Ishikawa (cell line): Measurements from ENCODE around the gene FGF12.

Experiments used
- CEBPB ChIP-seq: IDR thresholded peaks from 2 replicates; pipeline ENCODE4 v1.6.1; 2012
- CREB1 ChIP-seq: IDR thresholded peaks from 2 replicates; pipeline ENCODE4 v1.6.1; 2012; ENCODE audit warnings: low read depth
- EGR1 ChIP-seq: IDR thresholded peaks from 2 replicates; pipeline ENCODE4 v1.6.1; 2012
- EP300 ChIP-seq: IDR thresholded peaks from 2 replicates; pipeline ENCODE4 v1.6.1; 2012; ENCODE audit warnings: borderline replicate concordance
- FOXM1 ChIP-seq: IDR thresholded peaks from 2 replicates; pipeline ENCODE4 v1.6.1; 2012; ENCODE audit warnings: low read depth, borderline replicate concordance
- NFIC ChIP-seq: IDR thresholded peaks from 2 replicates; pipeline ENCODE4 v1.6.1; 2012
- RAD21 ChIP-seq: IDR thresholded peaks from 2 replicates; pipeline ENCODE4 v1.6.1; 2012; ENCODE audit warnings: low read depth
- TAF1 ChIP-seq: IDR thresholded peaks from 2 replicates; pipeline ENCODE4 v1.6.1; 2012; ENCODE audit warnings: low read depth, mild to moderate bottlenecking
- TCF12 ChIP-seq: IDR thresholded peaks from 2 replicates; pipeline ENCODE4 v1.6.1; 2012; ENCODE audit warnings: low read depth
- TEAD4 ChIP-seq: IDR thresholded peaks from 2 replicates; pipeline ENCODE4 v1.6.1; 2012
- YY1 ChIP-seq: IDR thresholded peaks from 2 replicates; pipeline ENCODE4 v1.6.1; 2012; ENCODE audit warnings: low read depth
- ZBTB7A ChIP-seq: IDR thresholded peaks from 2 replicates; pipeline ENCODE4 v1.6.1; 2012; ENCODE audit warnings: low read depth
- TF ChIP-seq, protein P1 (sequence below): IDR thresholded peaks from 2 replicates; pipeline ENCODE4 v1.6.1; 2012; ENCODE audit warnings: low read depth, mild to moderate bottlenecking
- TF ChIP-seq, protein P2 (sequence below): IDR thresholded peaks from 2 replicates; pipeline ENCODE4 v1.6.1; 2012
- TF ChIP-seq, protein P3 (sequence below): IDR thresholded peaks from 2 replicates; pipeline ENCODE4 v1.6.1; 2012

FGF12 gene

GRCh38 chr3:192620275-192620674 lies 107.1 kb downstream of the FGF12 start:
- TF ChIP-seq FOXM1 (no peak), YY1 (no peak), CEBPB (no peak)

DNA sequence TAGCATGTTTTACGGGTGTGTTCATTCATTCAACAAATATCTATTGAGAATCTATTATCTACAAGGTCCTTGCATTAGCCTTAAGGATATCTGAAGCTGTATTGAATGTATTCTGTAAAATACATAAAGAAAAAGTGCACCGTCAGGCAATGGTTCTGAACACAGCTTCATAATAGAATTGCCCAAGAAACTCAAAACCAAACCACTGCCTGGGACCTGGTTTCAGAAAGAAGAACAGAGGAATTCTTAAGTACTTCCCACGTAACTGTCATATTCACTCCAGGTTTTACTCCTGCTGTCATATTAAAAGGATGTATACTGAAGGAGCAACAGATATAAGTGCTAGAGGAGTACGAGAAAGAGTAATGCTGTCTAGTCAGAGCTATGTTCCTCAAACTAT lies 115.9 kb downstream of the FGF12 start:
- TF ChIP-seq, protein P1, sequence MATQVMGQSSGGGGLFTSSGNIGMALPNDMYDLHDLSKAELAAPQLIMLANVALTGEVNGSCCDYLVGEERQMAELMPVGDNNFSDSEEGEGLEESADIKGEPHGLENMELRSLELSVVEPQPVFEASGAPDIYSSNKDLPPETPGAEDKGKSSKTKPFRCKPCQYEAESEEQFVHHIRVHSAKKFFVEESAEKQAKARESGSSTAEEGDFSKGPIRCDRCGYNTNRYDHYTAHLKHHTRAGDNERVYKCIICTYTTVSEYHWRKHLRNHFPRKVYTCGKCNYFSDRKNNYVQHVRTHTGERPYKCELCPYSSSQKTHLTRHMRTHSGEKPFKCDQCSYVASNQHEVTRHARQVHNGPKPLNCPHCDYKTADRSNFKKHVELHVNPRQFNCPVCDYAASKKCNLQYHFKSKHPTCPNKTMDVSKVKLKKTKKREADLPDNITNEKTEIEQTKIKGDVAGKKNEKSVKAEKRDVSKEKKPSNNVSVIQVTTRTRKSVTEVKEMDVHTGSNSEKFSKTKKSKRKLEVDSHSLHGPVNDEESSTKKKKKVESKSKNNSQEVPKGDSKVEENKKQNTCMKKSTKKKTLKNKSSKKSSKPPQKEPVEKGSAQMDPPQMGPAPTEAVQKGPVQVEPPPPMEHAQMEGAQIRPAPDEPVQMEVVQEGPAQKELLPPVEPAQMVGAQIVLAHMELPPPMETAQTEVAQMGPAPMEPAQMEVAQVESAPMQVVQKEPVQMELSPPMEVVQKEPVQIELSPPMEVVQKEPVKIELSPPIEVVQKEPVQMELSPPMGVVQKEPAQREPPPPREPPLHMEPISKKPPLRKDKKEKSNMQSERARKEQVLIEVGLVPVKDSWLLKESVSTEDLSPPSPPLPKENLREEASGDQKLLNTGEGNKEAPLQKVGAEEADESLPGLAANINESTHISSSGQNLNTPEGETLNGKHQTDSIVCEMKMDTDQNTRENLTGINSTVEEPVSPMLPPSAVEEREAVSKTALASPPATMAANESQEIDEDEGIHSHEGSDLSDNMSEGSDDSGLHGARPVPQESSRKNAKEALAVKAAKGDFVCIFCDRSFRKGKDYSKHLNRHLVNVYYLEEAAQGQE: no peak
- TF ChIP-seq TCF12: no peak
- no peak for TF ChIP-seq ZBTB7A
- no peak for TF ChIP-seq FOXM1
- TF ChIP-seq CEBPB: no peak
- TF ChIP-seq EGR1: no peak
- TF ChIP-seq, protein P2, sequence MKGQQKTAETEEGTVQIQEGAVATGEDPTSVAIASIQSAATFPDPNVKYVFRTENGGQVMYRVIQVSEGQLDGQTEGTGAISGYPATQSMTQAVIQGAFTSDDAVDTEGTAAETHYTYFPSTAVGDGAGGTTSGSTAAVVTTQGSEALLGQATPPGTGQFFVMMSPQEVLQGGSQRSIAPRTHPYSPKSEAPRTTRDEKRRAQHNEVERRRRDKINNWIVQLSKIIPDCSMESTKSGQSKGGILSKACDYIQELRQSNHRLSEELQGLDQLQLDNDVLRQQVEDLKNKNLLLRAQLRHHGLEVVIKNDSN: no peak
- no peak for TF ChIP-seq TAF1

GRCh38 chr3:192608726-192609600 lies 118.4 kb downstream of the FGF12 start:
- TF ChIP-seq TAF1 (no peak), TCF12 (no peak), EP300 (no peak), CEBPB (no peak), NFIC (no peak), ZBTB7A (no peak), TEAD4 (no peak), YY1 (no peak), EGR1 (no peak), FOXM1 (no peak), CREB1 (no peak)
- TF ChIP-seq, protein P1: no peak

DNA sequence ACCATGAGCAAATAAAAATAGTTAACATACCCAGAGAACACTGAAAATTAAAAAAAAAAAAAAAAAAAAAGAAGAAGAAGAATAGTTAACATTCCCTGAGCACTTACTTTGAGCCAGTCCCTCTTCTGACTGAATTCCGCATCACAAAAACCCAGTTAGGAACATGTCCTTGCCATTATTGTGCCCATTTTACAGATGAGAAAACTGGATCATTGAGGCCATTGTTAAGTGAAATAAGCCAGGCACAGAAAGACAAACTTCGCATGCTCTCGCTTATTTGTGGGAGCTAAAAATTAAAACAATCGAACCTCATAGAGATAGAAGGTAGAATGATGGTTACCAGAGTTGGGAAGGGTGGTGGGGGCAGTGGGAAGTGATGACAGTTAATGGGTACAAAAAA lies 119.5 kb downstream of the FGF12 start:
- TF ChIP-seq TCF12 (no peak), NFIC (no peak)

GRCh38 chr3:192597913-192598312 lies 129.4 kb downstream of the FGF12 start:
- TF ChIP-seq EP300: no peak
- TF ChIP-seq TCF12: no peak
- TF ChIP-seq TAF1: no peak
- TF ChIP-seq TEAD4: no peak
- TF ChIP-seq, protein P1: no peak
- TF ChIP-seq ZBTB7A: no peak
- no peak for TF ChIP-seq CREB1
- TF ChIP-seq, protein P2: no peak
- TF ChIP-seq EGR1: no peak
- TF ChIP-seq CEBPB: no peak
- TF ChIP-seq FOXM1: no peak
- no peak for TF ChIP-seq RAD21
- TF ChIP-seq, protein P3, sequence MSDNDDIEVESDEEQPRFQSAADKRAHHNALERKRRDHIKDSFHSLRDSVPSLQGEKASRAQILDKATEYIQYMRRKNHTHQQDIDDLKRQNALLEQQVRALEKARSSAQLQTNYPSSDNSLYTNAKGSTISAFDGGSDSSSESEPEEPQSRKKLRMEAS: no peak
- TF ChIP-seq YY1: no peak
- TF ChIP-seq NFIC: no peak
